Activated gamma-delta T cell treated with Interleukin-2 at 50 U/mL for 16 hours (primary cell): ENCODE measurements around the gene NUP93.
"Not testable (repeated sequence)": the region's sequence is repeated elsewhere in the genome, so short reads cannot be mapped to it uniquely, and the experiment has no call there.

Source experiments
- DNase-seq: peaks from one replicate; pipeline ENCODE4 v3.0.0-alpha.2; 2020

Gene NUP93

GRCh38 chr16:56852968-56853367 is 123.0 kb downstream of the NUP93 start:
- no peak for DNase-seq

- no peak for DNase-seq
Observed at GRCh38 chr16:56855201-56855600, 125.3 kb downstream of the NUP93 start.

- no peak for DNase-seq
Observed at GRCh38 chr16:56855946-56856345, 126.0 kb downstream of the NUP93 start.

- no peak for DNase-seq
Observed at GRCh38 chr16:56856876-56857447, 127.0 kb downstream of the NUP93 start.

- no peak for DNase-seq
Observed at GRCh38 chr16:56858374-56858773, 128.4 kb downstream of the NUP93 start.

- DNase-seq = no peak
Observed at GRCh38 chr16:56859636-56860035, 129.7 kb downstream of the NUP93 start.

- no peak for DNase-seq
Observed at GRCh38 chr16:56860226-56861020, 130.5 kb downstream of the NUP93 start.

GRCh38 chr16:56861092-56861610 is 131.2 kb downstream of the NUP93 start:
- DNase-seq = no peak

GRCh38 chr16:56861756-56862155 is 131.8 kb downstream of the NUP93 start:
- DNase-seq = no peak

- no peak for DNase-seq
Observed at GRCh38 chr16:56862776-56863175, 132.8 kb downstream of the NUP93 start.

GRCh38 chr16:56864960-56865359 is 135.0 kb downstream of the NUP93 start, which contains the start of gene SLC12A3:
SLC12A3 (plus strand) TSS chr16:56865207; CDS start chr16:56865236, 29 bp downstream.
- no peak for DNase-seq

GRCh38 chr16:56865394-56866062 is 135.6 kb downstream of the NUP93 start:
- no peak for DNase-seq

GRCh38 chr16:56866955-56867830 is 137.3 kb downstream of the NUP93 start:
- DNase-seq = peak; percentile 41

GRCh38 chr16:56868175-56868574 is 138.2 kb downstream of the NUP93 start:
- no peak for DNase-seq

- DNase-seq = not testable (repeated sequence)
Observed at GRCh38 chr16:56868766-56869165, 138.8 kb downstream of the NUP93 start.

- no peak for DNase-seq
Observed at GRCh38 chr16:56869513-56870275, 139.8 kb downstream of the NUP93 start.

GRCh38 chr16:56870276-56870888 is 140.5 kb downstream of the NUP93 start:
- DNase-seq = no peak

- no peak for DNase-seq
Observed at GRCh38 chr16:56871172-56871593, 141.3 kb downstream of the NUP93 start.

- DNase-seq = no peak
Observed at GRCh38 chr16:56872863-56873391, 143.0 kb downstream of the NUP93 start.

- no peak for DNase-seq
Observed at GRCh38 chr16:56874800-56875199, 144.9 kb downstream of the NUP93 start.

- no peak for DNase-seq
Observed at GRCh38 chr16:56876048-56876447, 146.1 kb downstream of the NUP93 start.
